Endothelial cell of umbilical vein (primary cell): Measurements from ENCODE around the gene HP. TPM values are rescaled to one million over a fixed set of nuclear protein-coding genes. Genes with fewer than 3 reads are reported as not detected.

Experiments
- BruUV-seq: library from RNA; stranded (reverse); fragments of 400-500 nt; replicated peaks from 2 replicates; lab custom pipeline; 2021; lab: Mats Ljungman, UMichigan
- CTCF ChIA-PET: fragments of 300-600, 350-600 bp; sonication (Branson Sonifier 250); formaldehyde crosslinking; loops from one replicate; lab custom pipeline; 2021; ENCODE audit warnings: antibody characterized with exemption, inconsistent platforms; lab: Charles Lee
- POLR2A ChIA-PET: fragments of 300-600, 350-600 bp; sonication (Branson Sonifier 250); formaldehyde crosslinking; loops from one replicate; lab custom pipeline; 2021; ENCODE audit warnings: antibody characterized with exemption, inconsistent platforms; lab: Charles Lee
- DNase-seq: peaks from one replicate; pipeline ENCODE4 v3.0.0-alpha.2; 2011; ENCODE audit warnings: low read depth, low spot score
- FAIRE-seq: peaks from 2 replicates; lab custom pipeline; 2011; peaks lifted over from hg19 to GRCh38; lab: Jason Lieb, UNC
- H2AFZ ChIP-seq: 2 replicates; pipeline ENCODE4 v1.6.0; 2012; ENCODE audit warnings: low read depth, low read length, control low read depth, inconsistent platforms
- H3K27ac ChIP-seq: 2 replicates; pipeline ENCODE4 v1.5.1; 2011; ENCODE audit warnings: low read depth, mild to moderate bottlenecking, control low read depth, low read length, moderate library complexity; ENCODE audit not compliant: insufficient read depth
- H3K27me3 ChIP-seq, 2 experiments: 2 replicates each; pipeline versions ENCODE4 v1.6.0 to v1.6.1; 2011; ENCODE audit warnings: low read length in 2 of 2, mixed read lengths in 1 of 2; ENCODE audit not compliant: control insufficient read depth in 2 of 2, insufficient read depth in 2 of 2
- H3K36me3 ChIP-seq, 2 experiments: 2 replicates in 1 of 2; 3 replicates in 1 of 2; pipeline ENCODE4 v1.5.1; 2011; ENCODE audit warnings: low read length in 2 of 2, mild to moderate bottlenecking in 1 of 2, moderate library complexity in 1 of 2; ENCODE audit not compliant: control insufficient read depth in 2 of 2, insufficient read depth in 2 of 2; ENCODE audit errors: extremely low read depth in 1 of 2
- H3K4me1 ChIP-seq: 3 replicates; pipeline ENCODE4 v1.5.1; 2011; ENCODE audit warnings: mild to moderate bottlenecking, low read length; ENCODE audit not compliant: control insufficient read depth, insufficient read depth; ENCODE audit errors: extremely low read depth
- H3K4me2 ChIP-seq: 2 replicates; pipeline ENCODE4 v1.6.1; 2011; ENCODE audit warnings: low read length, control low read depth, mixed read lengths; ENCODE audit not compliant: insufficient read depth
- H3K4me3 ChIP-seq, 3 experiments: fragments of 200-600 bp in 1 of 3; sonication (generic), shearing (Covaris generic) in 1 of 3; replicated peaks in 1 of 3; 2 replicates each; pipeline ENCODE4 v1.5.1; 2011 to 2016; ENCODE audit warnings: control low read depth in 3 of 3, low read length in 3 of 3, mild to moderate bottlenecking in 2 of 3, inconsistent platforms in 1 of 3, low read depth in 1 of 3, moderate library complexity in 1 of 3; ENCODE audit not compliant: insufficient read depth in 1 of 3
- H3K79me2 ChIP-seq: 2 replicates; pipeline ENCODE4 v1.6.0; 2012; ENCODE audit warnings: low read length, inconsistent platforms; ENCODE audit not compliant: control insufficient read depth, insufficient read depth
- H3K9ac ChIP-seq: replicated peaks from 2 replicates; pipeline ENCODE3; 2011; ENCODE audit warnings: low read length, control low read depth; ENCODE audit not compliant: insufficient read depth; ENCODE audit errors: extremely low read depth
- H3K9me1 ChIP-seq: replicated peaks from 3 replicates; pipeline ENCODE4 v1.6.0; 2011; ENCODE audit warnings: mild to moderate bottlenecking, low read length; ENCODE audit not compliant: control insufficient read depth, insufficient read depth; ENCODE audit errors: extremely low read depth
- H3K9me3 ChIP-seq: replicated peaks from 2 replicates; pipeline ENCODE4 v1.5.1; 2012; ENCODE audit warnings: low read length, inconsistent platforms; ENCODE audit not compliant: control insufficient read depth, insufficient read depth
- H4K20me1 ChIP-seq: replicated peaks from 2 replicates; pipeline ENCODE3; 2011; ENCODE audit warnings: mild to moderate bottlenecking, low read length; ENCODE audit not compliant: control insufficient read depth, insufficient read depth; ENCODE audit errors: extremely low read depth
- EZH2 ChIP-seq: IDR thresholded peaks from 2 replicates; pipeline ENCODE4 v1.6.1; 2012; ENCODE audit warnings: borderline replicate concordance, low read depth, mild to moderate bottlenecking, moderate library complexity, low read length, inconsistent platforms; ENCODE audit not compliant: severe bottlenecking
- FOS ChIP-seq: IDR thresholded peaks from 2 replicates; pipeline ENCODE4 v1.6.1; 2011; ENCODE audit warnings: mild to moderate bottlenecking, low read length, moderate library complexity, borderline replicate concordance; ENCODE audit not compliant: insufficient read depth
- GATA2 ChIP-seq: IDR thresholded peaks from 2 replicates; pipeline ENCODE4 v1.7.0; 2011; ENCODE audit warnings: low read depth, mild to moderate bottlenecking, moderate library complexity, mixed read lengths, low read length; ENCODE audit not compliant: insufficient read length, insufficient read depth
- JUN ChIP-seq: IDR thresholded peaks from 2 replicates; pipeline ENCODE4 v1.6.1; 2011; ENCODE audit warnings: borderline replicate concordance, low read depth; ENCODE audit not compliant: insufficient read length, insufficient read depth
- MYC ChIP-seq: IDR thresholded peaks from one replicate; pipeline ENCODE4 v1.6.1; 2011; ENCODE audit warnings: mild to moderate bottlenecking, low read depth, low read length
- POLR2A ChIP-seq: IDR thresholded peaks from 2 replicates; pipeline ENCODE4 v1.6.1; 2012; ENCODE audit warnings: low read depth, mild to moderate bottlenecking, control low read depth, low read length
- POLR2AphosphoS5 ChIP-seq: IDR thresholded peaks from 2 replicates; pipeline ENCODE4 v1.6.1; 2012; ENCODE audit warnings: low read depth, mild to moderate bottlenecking, control low read depth, low read length, moderate library complexity; ENCODE audit not compliant: insufficient read depth
- dilution Hi-C: fragments of 300-500 bp; cut with MboI; formaldehyde crosslinking; loops from one replicate; pipeline ENCODE4 v1.15.0; 2019; ENCODE audit warnings: low sequenced_read_pairs; ENCODE audit not compliant: extremely low pct_ligation_motif_present
- intact Hi-C: fragments of 100-400 bp; cut with micrococcal nuclease; formaldehyde crosslinking; loops from one replicate; pipeline ENCODE4 v1.10.0; 2022
- polyA plus RNA-seq, 4 experiments: library from polyadenylated mRNA; depleted of rRNA in 3 of 4; stranded (reverse) in 3 of 4; unstranded in 1 of 4; fragments of >200 nt; gene quantifications; 2 replicates each; pipeline versions ENCODE4 v1.2.1 to v1.2.3, GENCODE V29; 2011 to 2012; ENCODE audit warnings: missing spikeins in 1 of 4
- total RNA-seq: library from RNA; stranded (reverse); gene quantifications from 2 replicates; pipeline ENCODE4 v1.2.3, GENCODE V29; 2021
- TF ChIP-seq, protein P1 (sequence below): IDR thresholded peaks from 2 replicates; pipeline ENCODE4 v1.6.1; 2011; ENCODE audit not compliant: insufficient read depth, insufficient read length
- TF ChIP-seq, protein P2 (sequence below), 2 donors: IDR thresholded peaks; 1 replicate in 1 of 2; 2 replicates in 1 of 2; pipeline ENCODE4 v1.5.1; 2011; ENCODE audit warnings: low read length in 2 of 2, mild to moderate bottlenecking in 2 of 2, moderate library complexity in 2 of 2, control low read depth in 1 of 2, inconsistent platforms in 1 of 2, low read depth in 1 of 2; ENCODE audit not compliant: insufficient read depth in 1 of 2; ENCODE audit errors: extremely low read depth in 1 of 2

Gene HP
- total and polyA plus RNA-seq, 2 donors (not counting 3 experiments of a cell fraction or from before 2014, with no cell fraction given): not detected

DNA sequence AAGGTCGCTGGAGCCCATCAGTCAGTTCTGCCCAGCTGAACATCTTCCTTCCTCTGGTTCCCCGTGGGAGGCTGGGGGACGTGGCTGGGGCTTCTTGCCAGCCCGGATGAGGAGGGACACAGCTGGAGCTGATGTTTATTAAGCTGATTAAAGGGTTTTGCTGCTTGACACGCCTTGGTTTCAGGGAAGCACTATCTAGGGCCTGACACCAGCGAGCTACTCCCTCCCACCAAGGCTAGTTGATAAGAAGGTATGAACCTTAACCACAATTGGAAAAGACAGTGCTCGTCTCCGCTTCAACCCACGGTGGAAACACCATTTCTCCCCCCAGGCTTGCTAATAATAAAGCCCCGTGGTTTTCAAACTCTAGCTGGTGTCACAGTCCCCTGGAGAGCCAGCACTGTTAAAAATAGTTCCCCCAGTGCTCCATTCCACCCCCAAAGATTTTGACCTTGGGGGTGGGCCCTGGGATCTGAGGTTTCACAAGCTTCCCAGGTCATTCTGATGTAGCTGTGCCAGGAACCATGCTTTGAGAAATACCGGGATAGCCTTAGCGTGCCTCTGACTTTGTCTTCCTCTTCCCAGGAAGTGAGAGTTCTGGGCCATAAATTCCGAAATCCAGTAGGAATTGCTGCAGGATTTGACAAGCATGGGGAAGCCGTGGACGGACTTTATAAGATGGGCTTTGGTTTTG lies 40.3 kb upstream of the HP start:
- no peak overlapping the region for H3K4me2 ChIP-seq

More for the DNA sequence above, 40.3 kb upstream of the HP start:
- BruUV-seq: no TSS peak
- ChIA-PET POLR2A (interaction anchor here (0.6 kb wide), 1 partner anchor 480 kb away, joined by 8 read pairs; no protein-coding TSS in a partner anchor), CTCF (no interaction called here)
- H3K4me3 ChIP-seq: no peak overlapping the region
- H4K20me1 ChIP-seq: no peaks in the 10 kb centered on the region
- no peak overlapping the region for H2AFZ ChIP-seq
- TF ChIP-seq POLR2AphosphoS5: no peak
- TF ChIP-seq, protein P1, sequence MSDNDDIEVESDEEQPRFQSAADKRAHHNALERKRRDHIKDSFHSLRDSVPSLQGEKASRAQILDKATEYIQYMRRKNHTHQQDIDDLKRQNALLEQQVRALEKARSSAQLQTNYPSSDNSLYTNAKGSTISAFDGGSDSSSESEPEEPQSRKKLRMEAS: no peak
- TF ChIP-seq GATA2: no peak
- no peak for TF ChIP-seq JUN
- no peak for TF ChIP-seq EZH2
- TF ChIP-seq FOS: no peak
- no peak for TF ChIP-seq POLR2A
- TF ChIP-seq, protein P2, sequence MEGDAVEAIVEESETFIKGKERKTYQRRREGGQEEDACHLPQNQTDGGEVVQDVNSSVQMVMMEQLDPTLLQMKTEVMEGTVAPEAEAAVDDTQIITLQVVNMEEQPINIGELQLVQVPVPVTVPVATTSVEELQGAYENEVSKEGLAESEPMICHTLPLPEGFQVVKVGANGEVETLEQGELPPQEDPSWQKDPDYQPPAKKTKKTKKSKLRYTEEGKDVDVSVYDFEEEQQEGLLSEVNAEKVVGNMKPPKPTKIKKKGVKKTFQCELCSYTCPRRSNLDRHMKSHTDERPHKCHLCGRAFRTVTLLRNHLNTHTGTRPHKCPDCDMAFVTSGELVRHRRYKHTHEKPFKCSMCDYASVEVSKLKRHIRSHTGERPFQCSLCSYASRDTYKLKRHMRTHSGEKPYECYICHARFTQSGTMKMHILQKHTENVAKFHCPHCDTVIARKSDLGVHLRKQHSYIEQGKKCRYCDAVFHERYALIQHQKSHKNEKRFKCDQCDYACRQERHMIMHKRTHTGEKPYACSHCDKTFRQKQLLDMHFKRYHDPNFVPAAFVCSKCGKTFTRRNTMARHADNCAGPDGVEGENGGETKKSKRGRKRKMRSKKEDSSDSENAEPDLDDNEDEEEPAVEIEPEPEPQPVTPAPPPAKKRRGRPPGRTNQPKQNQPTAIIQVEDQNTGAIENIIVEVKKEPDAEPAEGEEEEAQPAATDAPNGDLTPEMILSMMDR (IDR thresholded peaks at IDR 0.05; ENCODE audit: extremely low read depth in 1 of 2, insufficient read depth in 1 of 2, low read depth in 1 of 2, low read length in 2 of 2): no peak
- no peak for TF ChIP-seq MYC
- FAIRE-seq (no peak), DNase-seq (no peak)
- H3K9ac ChIP-seq: no peak overlapping the region
- H3K27ac ChIP-seq: no peak overlapping the region
- H3K27me3 ChIP-seq: no peaks in the 10 kb centered on the region
- H3K36me3 ChIP-seq: no peaks in the 10 kb centered on the region
- H3K9me1 ChIP-seq: no peaks in the 10 kb centered on the region
- H3K4me1 ChIP-seq: no peaks in the 10 kb centered on the region
- intact Hi-C loops: no loop called here
- dilution Hi-C loops: no loop called here
- H3K79me2 ChIP-seq: no peaks in the 10 kb centered on the region
- no peaks in the 10 kb centered on the region for H3K9me3 ChIP-seq
